ENCODE data around the gene FRMD4A. TPM values are rescaled to one million over a fixed set of nuclear protein-coding genes. Genes with fewer than 3 reads are reported as not detected.

FRMD4A gene
- total RNA-seq, 1 experiment from 2014 or later: 7.0 TPM

DNA sequence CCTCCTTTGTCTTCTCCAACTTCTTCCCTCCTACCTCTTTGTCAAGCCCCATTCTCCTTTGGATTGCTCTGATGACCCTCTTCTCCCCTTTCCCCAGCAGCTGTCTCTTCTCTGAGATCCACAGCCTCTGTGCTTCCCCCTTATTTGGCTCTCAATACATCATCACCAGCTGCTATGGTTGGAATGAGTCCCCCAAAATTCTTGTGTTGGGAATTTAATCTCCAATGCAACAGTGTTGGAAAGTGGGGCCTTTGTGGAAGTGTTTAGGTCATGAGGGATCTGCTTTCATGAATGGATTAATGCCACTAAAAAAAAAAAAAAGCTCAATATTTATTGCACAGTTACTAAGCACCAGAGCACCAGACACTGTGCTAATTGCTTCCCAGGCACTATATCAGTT is 39.2 kb upstream of the FRMD4A start:
- no peak overlapping the region for H3K27ac Mint-ChIP-seq (ENCODE audit: unreplicated experiment)
- peaks cover 27% of the 10 kb centered on the region for H3K27me3 Mint-ChIP-seq (ENCODE audit: unreplicated experiment)
- no peak overlapping the region for H3K4me3 Mint-ChIP-seq (ENCODE audit: low read depth, unreplicated experiment)
- intact Hi-C loops (cut with micrococcal nuclease; ENCODE audit: unreplicated experiment): no loop called here
- no TSS peak for BruUV-seq (replicated peaks)
- TF ChIP-seq, protein P1, sequence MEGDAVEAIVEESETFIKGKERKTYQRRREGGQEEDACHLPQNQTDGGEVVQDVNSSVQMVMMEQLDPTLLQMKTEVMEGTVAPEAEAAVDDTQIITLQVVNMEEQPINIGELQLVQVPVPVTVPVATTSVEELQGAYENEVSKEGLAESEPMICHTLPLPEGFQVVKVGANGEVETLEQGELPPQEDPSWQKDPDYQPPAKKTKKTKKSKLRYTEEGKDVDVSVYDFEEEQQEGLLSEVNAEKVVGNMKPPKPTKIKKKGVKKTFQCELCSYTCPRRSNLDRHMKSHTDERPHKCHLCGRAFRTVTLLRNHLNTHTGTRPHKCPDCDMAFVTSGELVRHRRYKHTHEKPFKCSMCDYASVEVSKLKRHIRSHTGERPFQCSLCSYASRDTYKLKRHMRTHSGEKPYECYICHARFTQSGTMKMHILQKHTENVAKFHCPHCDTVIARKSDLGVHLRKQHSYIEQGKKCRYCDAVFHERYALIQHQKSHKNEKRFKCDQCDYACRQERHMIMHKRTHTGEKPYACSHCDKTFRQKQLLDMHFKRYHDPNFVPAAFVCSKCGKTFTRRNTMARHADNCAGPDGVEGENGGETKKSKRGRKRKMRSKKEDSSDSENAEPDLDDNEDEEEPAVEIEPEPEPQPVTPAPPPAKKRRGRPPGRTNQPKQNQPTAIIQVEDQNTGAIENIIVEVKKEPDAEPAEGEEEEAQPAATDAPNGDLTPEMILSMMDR (IDR thresholded peaks at IDR 0.05; ENCODE audit: unreplicated experiment): no peak
- H3K9me3 Mint-ChIP-seq (ENCODE audit: low read depth, unreplicated experiment): no peaks in the 10 kb centered on the region
- CTCF ChIA-PET: interaction anchor here (0.6 kb wide), 1 partner anchor 14 kb away, joined by 4 read pairs; no protein-coding TSS in a partner anchor
- DNase-seq: no peak
- no peaks in the 10 kb centered on the region for H3K4me1 Mint-ChIP-seq (ENCODE audit: low read depth, unreplicated experiment)
- no peaks in the 10 kb centered on the region for H3K36me3 Mint-ChIP-seq (ENCODE audit: insufficient read depth, unreplicated experiment)

DNA sequence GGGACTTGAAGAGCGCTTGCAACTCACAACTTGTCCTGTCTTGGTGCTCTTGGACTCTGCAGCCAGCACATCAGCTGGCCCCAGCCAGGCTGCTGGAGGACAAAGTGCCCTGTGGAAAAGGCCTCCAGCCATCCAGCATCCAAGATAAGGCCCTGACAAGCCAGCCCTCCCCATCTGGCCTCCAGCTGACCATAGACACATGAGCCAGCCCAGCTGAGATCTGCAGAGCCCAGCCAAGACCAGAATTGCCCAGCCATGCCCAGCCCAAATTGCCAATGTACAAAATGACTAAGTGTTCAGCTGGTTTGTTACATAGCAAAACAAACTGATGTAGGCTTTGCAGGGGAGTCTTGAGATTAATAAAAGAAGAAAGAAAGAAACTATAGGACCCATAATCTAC is 36.0 kb upstream of the FRMD4A start:
- no peak for DNase-seq
- Mint-ChIP-seq H3K27ac (ENCODE audit: unreplicated experiment) (no peak overlapping the region), H3K36me3 (ENCODE audit: insufficient read depth, unreplicated experiment) (no peaks in the 10 kb centered on the region), H3K4me3 (ENCODE audit: low read depth, unreplicated experiment) (no peak overlapping the region), H3K4me1 (ENCODE audit: low read depth, unreplicated experiment) (no peaks in the 10 kb centered on the region), H3K27me3 (ENCODE audit: unreplicated experiment) (peaks cover 41% of the 10 kb centered on the region), H3K9me3 (ENCODE audit: low read depth, unreplicated experiment) (no peaks in the 10 kb centered on the region)
- intact Hi-C loops (cut with micrococcal nuclease; ENCODE audit: unreplicated experiment): no loop called here
- no TSS peak for BruUV-seq (replicated peaks)
- CTCF ChIA-PET: interaction anchor here (1.6 kb wide), 1 partner anchor 31 kb away, joined by 3 read pairs; no protein-coding TSS in a partner anchor
- TF ChIP-seq, protein P1 (IDR thresholded peaks at IDR 0.05; ENCODE audit: unreplicated experiment): no peak

- TF ChIP-seq, protein P1 (IDR thresholded peaks at IDR 0.05; ENCODE audit: unreplicated experiment): no peak
- no peak for DNase-seq
- CTCF ChIA-PET: no interaction called here
- H3K4me3 Mint-ChIP-seq (ENCODE audit: low read depth, unreplicated experiment): no peak overlapping the region
- H3K27me3 Mint-ChIP-seq (ENCODE audit: unreplicated experiment): peaks cover 53% of the 10 kb centered on the region
- H3K9me3 Mint-ChIP-seq (ENCODE audit: low read depth, unreplicated experiment): no peaks in the 10 kb centered on the region
- H3K4me1 Mint-ChIP-seq (ENCODE audit: low read depth, unreplicated experiment): no peaks in the 10 kb centered on the region
- no TSS peak for BruUV-seq (replicated peaks)
- intact Hi-C loops (cut with micrococcal nuclease; ENCODE audit: unreplicated experiment): no loop called here
- H3K27ac Mint-ChIP-seq (ENCODE audit: unreplicated experiment): no peak overlapping the region
- H3K36me3 Mint-ChIP-seq (ENCODE audit: insufficient read depth, unreplicated experiment): no peaks in the 10 kb centered on the region
Measured at GRCh38 chr10:14365266-14365665, 34.5 kb upstream of the FRMD4A start.

DNA sequence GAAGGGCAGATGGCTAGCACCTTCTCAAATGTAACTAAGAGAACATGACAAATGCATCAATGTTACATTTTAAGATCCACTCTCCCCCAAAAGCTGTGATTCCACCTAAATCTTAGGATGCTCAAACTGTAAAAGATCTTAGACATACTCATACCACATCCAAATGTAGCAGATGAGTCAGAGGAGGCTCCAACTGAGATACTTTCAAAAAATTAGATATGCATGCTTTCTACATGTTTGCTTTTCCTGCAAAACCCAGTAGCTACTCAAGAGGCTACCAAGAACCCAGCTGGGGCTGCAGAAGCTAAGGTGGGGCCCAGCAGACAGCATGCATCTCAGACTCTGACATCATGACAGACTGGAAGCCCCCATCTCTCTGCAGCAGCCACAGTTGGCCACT is 31.4 kb upstream of the FRMD4A start:
- intact Hi-C loops (cut with micrococcal nuclease; ENCODE audit: unreplicated experiment): no loop called here
- Mint-ChIP-seq H3K36me3 (ENCODE audit: insufficient read depth, unreplicated experiment) (no peaks in the 10 kb centered on the region), H3K27ac (ENCODE audit: unreplicated experiment) (no peak overlapping the region), H3K27me3 (ENCODE audit: unreplicated experiment) (peaks cover 65% of the 10 kb centered on the region), H3K4me1 (ENCODE audit: low read depth, unreplicated experiment) (no peaks in the 10 kb centered on the region), H3K4me3 (ENCODE audit: low read depth, unreplicated experiment) (no peak overlapping the region), H3K9me3 (ENCODE audit: low read depth, unreplicated experiment) (no peaks in the 10 kb centered on the region)
- CTCF ChIA-PET: no interaction called here
- DNase-seq: no peak
- TF ChIP-seq, protein P1 (IDR thresholded peaks at IDR 0.05; ENCODE audit: unreplicated experiment): no peak
- no TSS peak for BruUV-seq (replicated peaks)
